B cell (primary cell): Measurements from ENCODE around the gene H3-3A. TPM values are rescaled to one million over a fixed set of nuclear protein-coding genes. Genes with fewer than 3 reads are reported as not detected.

Experiments
- ATAC-seq: fragments of 200-7000 bp; cut with Tn5 transposase; one replicate; pipeline ENCODE4 v1.10.0; 2021; ENCODE audit warnings: low read depth, mild to moderate bottlenecking, moderate number of reproducible peaks, moderate library complexity
- CTCF ChIA-PET: fragments of 350-600 bp; sonication (Branson Sonifier 250); formaldehyde crosslinking; loops from one replicate; lab custom pipeline; 2021; ENCODE audit warnings: antibody characterized with exemption, inconsistent platforms; lab: Charles Lee
- POLR2A ChIA-PET: fragments of 350-600 bp; sonication (Branson Sonifier 250); formaldehyde crosslinking; loops from one replicate; lab custom pipeline; 2021; ENCODE audit warnings: antibody characterized with exemption; lab: Charles Lee
- DNase-seq: peaks from one replicate; pipeline ENCODE4 v3.0.0; 2013
- H2AFZ ChIP-seq: 2 replicates; pipeline ENCODE4 v1.6.1; 2012; ENCODE audit warnings: mild to moderate bottlenecking, low read depth, low read length; ENCODE audit not compliant: insufficient read depth, poor library complexity, severe bottlenecking
- H3K27ac ChIP-seq, 2 donors: 1 replicate in 1 of 2; 2 replicates in 1 of 2; pipeline ENCODE4 v1.5.1; 2012 to 2013; ENCODE audit warnings: low read length in 2 of 2, mild to moderate bottlenecking in 2 of 2, moderate library complexity in 1 of 2
- H3K27me3 ChIP-seq, 4 experiments: fragments of 200-600 bp in 1 of 4; sonication (generic) in 1 of 4; replicated peaks in 1 of 4; 1 replicate in 2 of 4; 2 replicates in 2 of 4; pipeline versions ENCODE4 v1.6.1 to v1.7.0; 2013 to 2016; ENCODE audit warnings: low read length in 3 of 4, mild to moderate bottlenecking in 2 of 4, mixed read lengths in 1 of 4, moderate library complexity in 1 of 4; ENCODE audit not compliant: insufficient read depth in 4 of 4, control insufficient read depth in 3 of 4; ENCODE audit errors: control extremely low read depth in 1 of 4
- H3K36me3 ChIP-seq, 2 experiments: replicated peaks in 1 of 2; 1 replicate in 1 of 2; 2 replicates in 1 of 2; pipeline versions ENCODE4 v1.6.1 to v1.7.1; 2013; ENCODE audit warnings: low read length in 1 of 2; ENCODE audit not compliant: insufficient read depth in 2 of 2, control insufficient read depth in 1 of 2; ENCODE audit errors: control extremely low read depth in 1 of 2, extremely low read depth in 1 of 2
- H3K4me1 ChIP-seq, 2 donors: fragments of 200-600 bp in 1 of 2; sonication (generic) in 1 of 2; 1 replicate in 1 of 2; 2 replicates in 1 of 2; pipeline versions ENCODE4 v1.5.1 to v1.6.1; 2013 to 2017; ENCODE audit warnings: low read length in 2 of 2; ENCODE audit not compliant: control insufficient read depth in 2 of 2, insufficient read depth in 2 of 2
- H3K4me2 ChIP-seq: replicated peaks from 2 replicates; pipeline ENCODE3; 2012; ENCODE audit warnings: mild to moderate bottlenecking, low read depth, low read length; ENCODE audit not compliant: poor library complexity, severe bottlenecking
- H3K4me3 ChIP-seq, 5 experiments: fragments of 200-600 bp in 1 of 5; sonication (generic) in 1 of 5; 1 replicate in 3 of 5; 2 replicates in 2 of 5; pipeline versions ENCODE4 v1.5.1 to v1.7.0; 2011 to 2016; ENCODE audit warnings: low read length in 4 of 5, mild to moderate bottlenecking in 4 of 5, low read depth in 2 of 5, control low read depth in 1 of 5, moderate library complexity in 1 of 5; ENCODE audit not compliant: insufficient read depth in 1 of 5; ENCODE audit errors: control extremely low read depth in 1 of 5, extremely low read depth in 1 of 5
- H3K79me2 ChIP-seq: fragments of 200-600 bp; sonication (generic); one replicate; pipeline ENCODE4 v1.6.0; 2016; ENCODE audit warnings: low read length; ENCODE audit not compliant: control insufficient read depth, insufficient read depth
- H3K9ac ChIP-seq: fragments of 200-600 bp; sonication (generic); 2 replicates; pipeline ENCODE4 v1.6.1; 2017; ENCODE audit warnings: mild to moderate bottlenecking, low read length, moderate library complexity
- H3K9me3 ChIP-seq, 3 donors: one replicate each; pipeline versions ENCODE4 v1.6.1 to v1.7.1; 2013; ENCODE audit warnings: low read length in 2 of 3; ENCODE audit not compliant: control insufficient read depth in 2 of 3, insufficient read depth in 1 of 3; ENCODE audit errors: control extremely low read depth in 1 of 3
- H4K20me1 ChIP-seq: 2 replicates; pipeline ENCODE4 v1.6.0; 2012; ENCODE audit warnings: mild to moderate bottlenecking, low read length; ENCODE audit not compliant: insufficient read depth, control insufficient read depth, poor library complexity, severe bottlenecking
- H3K27ac Mint-ChIP-seq: one replicate; pipeline ENCODE4 v1.8.0; 2021; ENCODE audit warnings: mixed read lengths
- H3K27me3 Mint-ChIP-seq: one replicate; pipeline ENCODE4 v1.8.0; 2021; ENCODE audit warnings: mixed read lengths
- H3K4me1 Mint-ChIP-seq: one replicate; pipeline ENCODE4 v1.8.0; 2021; ENCODE audit warnings: mixed read lengths
- H3K4me3 Mint-ChIP-seq: one replicate; pipeline ENCODE4 v1.8.0; 2021; ENCODE audit warnings: mixed read lengths
- H3K9me3 Mint-ChIP-seq: one replicate; pipeline ENCODE4 v1.8.0; 2022; ENCODE audit warnings: mixed read lengths; ENCODE audit not compliant: insufficient read depth
- CTCF ChIP-seq: fragments of 200-600 bp; IDR thresholded peaks from one replicate; pipeline ENCODE4 v1.8.0; 2022; ENCODE audit warnings: antibody characterized with exemption, mild to moderate bottlenecking
- EZH2 ChIP-seq: IDR thresholded peaks from 2 replicates; pipeline ENCODE4 v1.6.1; 2012; ENCODE audit warnings: borderline replicate concordance, low read depth, mild to moderate bottlenecking, moderate library complexity, low read length; ENCODE audit not compliant: insufficient read depth, poor library complexity, severe bottlenecking
- WGBS: methylation state at CpG from one replicate; pipeline ENCODE4 v1.1.5; 2013; ENCODE audit warnings: missing lambda C conversion rate; ENCODE audit not compliant: insufficient coverage; 5-methylcytosine and 5-hydroxymethylcytosine counted together
- intact Hi-C: fragments of 100-400 bp; cut with micrococcal nuclease; formaldehyde crosslinking; loops from one replicate; pipeline ENCODE4 v1.10.0; 2022
- polyA plus RNA-seq: library from polyadenylated mRNA; depleted of rRNA; stranded (reverse); fragments of >200 nt; gene quantifications from 2 replicates; pipeline ENCODE4 v1.2.3, GENCODE V29; 2012
- total RNA-seq, 2 donors: library from RNA; stranded (reverse); fragments of 120-200 nt in 1 of 2; gene quantifications; 1 replicate in 1 of 2; 2 replicates in 1 of 2; pipeline versions ENCODE4 v1.2.3 to v1.2.4, GENCODE V29; 2013 to 2022

H3-3A gene
- total and polyA plus RNA-seq, 2 donors (not counting 1 experiment from before 2014, with no cell fraction given) = 349 to 561 TPM

DNA sequence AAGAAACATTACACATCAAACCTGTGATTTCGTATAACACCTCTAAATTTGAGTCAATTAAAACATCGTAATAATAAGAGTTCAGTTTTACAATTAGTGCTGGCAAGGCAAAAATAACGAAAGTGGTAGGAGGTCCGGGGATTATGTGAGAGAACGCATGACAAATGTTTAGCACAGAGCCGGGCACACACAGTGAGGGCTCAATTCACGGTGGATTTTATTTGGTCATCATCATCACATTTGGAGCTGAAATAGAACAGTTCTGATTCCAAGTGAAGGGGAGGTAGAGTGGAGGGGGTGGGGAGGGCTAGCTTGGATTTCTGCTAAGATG is 20.0 kb downstream of the H3-3A start:
- no peak for ATAC-seq
- H3K27me3 ChIP-seq = no peaks in the 10 kb centered on the region
- peak overlapping the region in 1 of 2 donors; percentile 71 for H3K27ac ChIP-seq
- H4K20me1 ChIP-seq = no peaks in the 10 kb centered on the region
- Mint-ChIP-seq H3K4me3 (peak overlapping the region; percentile 91), H3K27me3 (no peaks in the 10 kb centered on the region), H3K27ac (peak overlapping the region; percentile 2), H3K4me1 (peaks cover 13% of the 10 kb centered on the region), H3K9me3 (no peaks in the 10 kb centered on the region)
- H3K4me3 ChIP-seq = peak overlapping the region in 4 of 5 experiments; percentile 68 to 83 (median 74)
- intact Hi-C loops = loop anchor here (5.0 kb wide), 1 partner anchor 115 kb away; no protein-coding TSS in a partner anchor
- H3K4me1 ChIP-seq = peaks cover 6 to 19% of the 10 kb centered on the region in 2 donors
- ChIA-PET CTCF (interaction anchor here (0.5 to 2.6 kb wide), 9 partner anchors 13 to 104 kb away, joined by 3 to 38 read pairs (median 5); no protein-coding TSS in a partner anchor), POLR2A (interaction anchor here (0.7 to 3.0 kb wide), 7 partner anchors 18 to 269 kb away, joined by 3 to 30 read pairs (median 9); no protein-coding TSS in a partner anchor)
- H3K4me2 ChIP-seq = peak overlapping the region; percentile 100
- H3K9me3 ChIP-seq = peaks cover 0 to 4% (median 0%) of the 10 kb centered on the region in 3 donors
- no peaks in the 10 kb centered on the region for H3K36me3 ChIP-seq
- WGBS = 81% methylated on average over 5 of the region's 7 CpGs
- peaks cover 5% of the 10 kb centered on the region for H3K79me2 ChIP-seq
- H2AFZ ChIP-seq = peak overlapping the region; percentile 95
- DNase-seq = no peak
- TF ChIP-seq CTCF = no peak
- TF ChIP-seq EZH2 = no peak
- H3K9ac ChIP-seq = peak overlapping the region; percentile 80

GRCh38 chr1:226082959-226083301 is 20.4 kb downstream of the H3-3A start:
- H3K9me3 Mint-ChIP-seq = no peaks in the 10 kb centered on the region
- Histone ChIP-seq H3K4me2 (peak overlapping the region; percentile 100), H3K4me1 (peaks cover 6 to 19% of the 10 kb centered on the region in 2 donors)

More at GRCh38 chr1:226082959-226083301, 20.4 kb downstream of the H3-3A start:
- Histone ChIP-seq H4K20me1 (no peaks in the 10 kb centered on the region), H3K4me3 (peak overlapping the region; percentile 25 to 83 (median 73)), H3K9me3 (peaks cover 0 to 4% (median 0%) of the 10 kb centered on the region in 3 donors), H3K9ac (peak overlapping the region; percentile 80), H3K36me3 (no peaks in the 10 kb centered on the region), H3K27me3 (no peaks in the 10 kb centered on the region), H2AFZ (peak overlapping the region; percentile 95), H3K27ac (peak overlapping the region in 1 of 2 donors; percentile 71), H3K79me2 (peaks cover 5% of the 10 kb centered on the region)
- Mint-ChIP-seq H3K4me1 (peaks cover 13% of the 10 kb centered on the region), H3K27me3 (no peaks in the 10 kb centered on the region), H3K27ac (peak overlapping the region; percentile 2), H3K4me3 (peak overlapping the region; percentile 91)
- WGBS = 4% methylated on average over 21 of the region's 23 CpGs
- intact Hi-C loops = loop anchor here (1.0 to 5.0 kb wide), 4 partner anchors 18 to 114 kb away; no protein-coding TSS in a partner anchor
- DNase-seq (no peak), ATAC-seq (no peak)
- ChIA-PET CTCF (interaction anchor here (0.5 to 2.6 kb wide), 14 partner anchors 14 to 105 kb away, joined by 3 to 38 read pairs (median 6); no protein-coding TSS in a partner anchor), POLR2A (interaction anchor here (0.7 to 3.0 kb wide), 11 partner anchors 13 to 269 kb away, joined by 3 to 30 read pairs (median 9); partner anchors contain the start of gene H3-3A)
- no peak for TF ChIP-seq CTCF
- TF ChIP-seq EZH2 = no peak
